ENCODE results near the gene ZNF157.

DNA sequence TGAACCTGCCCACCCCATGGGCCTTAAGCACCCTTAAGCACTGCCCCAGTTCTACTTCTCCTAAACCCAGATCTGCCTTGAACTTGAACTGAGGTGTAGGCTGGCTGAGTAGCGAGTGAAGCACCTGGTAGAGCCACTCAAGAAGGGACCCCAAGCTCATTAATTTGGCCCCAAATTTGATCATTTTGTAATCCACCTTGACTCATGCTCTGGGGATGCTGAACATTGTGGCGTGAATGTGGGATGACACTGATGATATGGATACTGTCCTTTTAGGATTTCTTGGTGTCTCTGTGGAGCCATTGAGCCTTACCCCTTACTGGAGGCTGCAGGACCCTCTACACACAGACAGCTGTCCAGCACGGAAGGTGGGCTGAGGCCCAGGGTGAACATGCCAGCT is at the start of gene ZNF157:
- TF ChIP-seq SUZ12 (IDR thresholded peaks at IDR 0.05; ENCODE audit: extremely low read depth, insufficient read depth, insufficient read length) = no peak
- TF ChIP-seq YY1 (IDR thresholded peaks at IDR 0.05; ENCODE audit: insufficient read depth, insufficient read length) = no peak

Measured in NT2/D1 (cell line).